HEK293T (cell line): ENCODE results near the gene PTER.

Experiments used
- CTCF ChIA-PET: fragments of 350-600 bp; formaldehyde crosslinking; extraction: SDS; loops from one replicate; lab custom pipeline; 2021; ENCODE audit warnings: antibody characterized with exemption, inconsistent platforms; lab: Yijun Ruan, JAX
- POLR2A ChIA-PET: fragments of 350-600 bp; formaldehyde crosslinking; extraction: SDS; loops from one replicate; lab custom pipeline; 2020; ENCODE audit warnings: antibody characterized with exemption, inconsistent platforms; lab: Yijun Ruan, JAX
- DNase-seq: peaks from one replicate; pipeline ENCODE4 v3.0.0; 2012; ENCODE audit warnings: mixed read lengths; ENCODE audit errors: extremely low spot score
- ARNT ChIP-seq: fragments of 450-650 bp; IDR thresholded peaks from 2 replicates; pipeline ENCODE4 v1.6.1; 2017; ENCODE audit warnings: mild to moderate bottlenecking
- BHLHE40 ChIP-seq: fragments of 450-650 bp; IDR thresholded peaks from 2 replicates; pipeline ENCODE4 v1.6.1; 2016; ENCODE audit warnings: mild to moderate bottlenecking, moderate library complexity, borderline replicate concordance
- CTBP1 ChIP-seq: fragments of 450-650 bp; IDR thresholded peaks from 2 replicates; pipeline ENCODE4 v1.6.1; 2016; ENCODE audit warnings: borderline replicate concordance
- ELF4 ChIP-seq: fragments of 450-650 bp; IDR thresholded peaks from 2 replicates; pipeline ENCODE4 v1.6.1; 2017; ENCODE audit warnings: antibody characterized with exemption
- FOXA1 ChIP-seq: fragments of 450-650 bp; IDR thresholded peaks from 2 replicates; pipeline ENCODE4 v1.6.1; 2016; ENCODE audit warnings: mild to moderate bottlenecking
- FOXK2 ChIP-seq: fragments of 450-650 bp; IDR thresholded peaks from 2 replicates; pipeline ENCODE4 v1.6.1; 2016; ENCODE audit warnings: mild to moderate bottlenecking
- FOXM1 ChIP-seq: fragments of 450-650 bp; IDR thresholded peaks from 2 replicates; pipeline ENCODE4 v1.6.1; 2017; ENCODE audit warnings: mild to moderate bottlenecking, borderline replicate concordance
- HDGF ChIP-seq: fragments of 450-650 bp; IDR thresholded peaks from 2 replicates; pipeline ENCODE4 v1.6.1; 2017; ENCODE audit warnings: antibody characterized with exemption, borderline replicate concordance
- L3MBTL2 ChIP-seq: fragments of 450-650 bp; conservative IDR thresholded peaks from 2 replicates; pipeline ENCODE4 v1.6.1; 2016; ENCODE audit warnings: mild to moderate bottlenecking
- LEF1 ChIP-seq: fragments of 450-650 bp; IDR thresholded peaks from 2 replicates; pipeline ENCODE4 v1.6.1; 2017; ENCODE audit warnings: mild to moderate bottlenecking, borderline replicate concordance
- NFRKB ChIP-seq: fragments of 450-650 bp; IDR thresholded peaks from 2 replicates; pipeline ENCODE4 v1.6.1; 2016; ENCODE audit warnings: mild to moderate bottlenecking, moderate library complexity
- SP1 ChIP-seq: fragments of 450-650 bp; IDR thresholded peaks from 2 replicates; pipeline ENCODE4 v1.6.1; 2017
- SUZ12 ChIP-seq: fragments of 450-650 bp; IDR thresholded peaks from 2 replicates; pipeline ENCODE4 v1.6.1; 2016; ENCODE audit warnings: mild to moderate bottlenecking
- TARDBP ChIP-seq: fragments of 450-650 bp; IDR thresholded peaks from 2 replicates; pipeline ENCODE4 v1.6.1; 2016
- ZNF384 ChIP-seq: fragments of 450-650 bp; IDR thresholded peaks from 2 replicates; pipeline ENCODE4 v1.6.1; 2016
- TF ChIP-seq, protein P1 (sequence below): fragments of 450-650 bp; IDR thresholded peaks from 2 replicates; pipeline ENCODE4 v1.6.1; 2016

PTER gene

DNA sequence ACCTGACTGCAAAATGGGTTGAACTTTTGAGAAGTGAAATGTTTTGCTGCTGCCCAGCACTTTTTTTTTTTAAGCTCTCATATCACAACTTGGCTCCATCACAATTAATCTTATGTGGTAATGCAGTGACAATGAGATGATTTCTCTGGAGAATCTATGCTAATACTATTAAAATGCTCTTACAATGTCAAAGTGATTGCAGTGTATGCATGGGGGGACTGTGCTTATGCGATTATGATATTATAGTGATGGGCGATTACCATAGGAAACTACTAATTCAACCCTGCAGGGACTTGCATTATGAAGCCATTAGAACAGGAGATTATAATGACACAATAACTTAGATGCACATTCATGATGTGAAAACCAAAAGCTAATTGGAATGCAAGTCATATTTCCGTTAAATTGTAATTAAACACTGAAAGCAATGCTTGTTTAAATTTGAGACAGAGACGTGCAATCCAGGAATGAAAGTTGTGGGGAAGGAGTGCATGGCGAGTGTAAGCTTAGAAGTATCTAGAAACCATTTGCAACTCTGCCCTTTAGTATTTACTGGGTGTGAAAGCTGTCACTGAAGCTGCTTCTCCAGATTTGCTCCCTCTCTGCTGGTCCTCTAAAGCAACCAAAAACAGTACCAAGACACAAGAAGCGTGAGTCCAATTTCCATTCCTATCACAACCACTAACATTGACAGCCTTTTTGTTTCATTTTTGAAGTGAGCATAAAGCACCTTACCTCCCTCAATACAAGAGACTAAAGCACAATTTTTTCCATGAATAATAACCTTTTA lies 21.6 kb downstream of the PTER start:
- TF ChIP-seq TARDBP = no peak
- no peak for TF ChIP-seq SP1
- no peak for TF ChIP-seq ZNF384
- no peak for TF ChIP-seq LEF1
- no peak for TF ChIP-seq CTBP1
- TF ChIP-seq FOXA1 = no peak
- TF ChIP-seq NFRKB = no peak
- TF ChIP-seq FOXK2 = no peak
- TF ChIP-seq, protein P1, sequence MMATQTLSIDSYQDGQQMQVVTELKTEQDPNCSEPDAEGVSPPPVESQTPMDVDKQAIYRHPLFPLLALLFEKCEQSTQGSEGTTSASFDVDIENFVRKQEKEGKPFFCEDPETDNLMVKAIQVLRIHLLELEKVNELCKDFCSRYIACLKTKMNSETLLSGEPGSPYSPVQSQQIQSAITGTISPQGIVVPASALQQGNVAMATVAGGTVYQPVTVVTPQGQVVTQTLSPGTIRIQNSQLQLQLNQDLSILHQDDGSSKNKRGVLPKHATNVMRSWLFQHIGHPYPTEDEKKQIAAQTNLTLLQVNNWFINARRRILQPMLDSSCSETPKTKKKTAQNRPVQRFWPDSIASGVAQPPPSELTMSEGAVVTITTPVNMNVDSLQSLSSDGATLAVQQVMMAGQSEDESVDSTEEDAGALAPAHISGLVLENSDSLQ = no peak
- CTCF ChIA-PET = interaction anchor here (0.8 kb wide), 1 partner anchor 22 kb away, joined by 3 read pairs; the partner anchor contains the start of gene PTER
- POLR2A ChIA-PET = no interaction called here
- DNase-seq = no peak

DNA sequence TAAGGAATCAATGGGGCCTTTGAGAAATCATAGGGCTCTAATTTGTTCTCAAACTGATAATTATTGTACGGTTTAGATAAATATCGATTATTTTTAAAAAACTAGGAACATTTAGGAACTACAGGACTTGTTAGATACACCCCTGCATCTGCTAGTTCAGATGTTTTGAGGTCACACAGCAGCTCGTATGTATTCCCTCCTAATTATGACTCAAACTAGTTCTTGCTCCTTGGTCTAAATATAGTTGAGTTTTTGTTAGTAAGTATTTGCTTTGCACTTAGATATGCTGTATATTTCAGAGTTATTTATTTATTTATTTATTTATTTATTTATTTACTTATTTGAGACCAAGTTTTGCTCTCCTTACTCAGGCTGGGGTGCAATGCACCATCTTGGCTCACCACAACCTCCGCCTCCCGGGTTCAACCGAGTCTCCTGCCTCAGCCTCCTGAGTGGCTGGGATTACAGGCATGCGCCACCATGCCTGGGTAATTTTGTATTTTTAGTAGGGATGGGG lies 22.7 kb downstream of the PTER start:
- POLR2A ChIA-PET = no interaction called here
- DNase-seq = no peak
- TF ChIP-seq HDGF (no peak), FOXK2 (no peak), BHLHE40 (no peak), SP1 (no peak), L3MBTL2 (no peak), FOXA1 (no peak), TARDBP (no peak), ZNF384 (no peak), ARNT (no peak), FOXM1 (no peak)
- CTCF ChIA-PET = no interaction called here

- ChIA-PET CTCF (interaction anchor here (0.6 kb wide), 1 partner anchor 195 kb away, joined by 3 read pairs; no protein-coding TSS in a partner anchor), POLR2A (interaction anchor here (0.6 kb wide), 1 partner anchor 29 kb away, joined by 3 read pairs; the partner anchor contains the start of gene PTER)
- no peak for DNase-seq
- TF ChIP-seq SUZ12 = no peak
- TF ChIP-seq SP1 = no peak
- TF ChIP-seq TARDBP = no peak
- TF ChIP-seq CTBP1 = no peak
- TF ChIP-seq, protein P1 = no peak
- TF ChIP-seq BHLHE40 = no peak
These were observed 29.2 kb downstream of the PTER start for GRCh38 chr10:16466001-16466400.

GRCh38 chr10:16470747-16471146 lies 33.9 kb downstream of the PTER start:
- DNase-seq = no peak
- TF ChIP-seq FOXA1 = no peak
- POLR2A ChIA-PET = no interaction called here
- CTCF ChIA-PET = no interaction called here

- no peak for DNase-seq
- POLR2A ChIA-PET = no interaction called here
- CTCF ChIA-PET = no interaction called here
- no peak for TF ChIP-seq BHLHE40
- TF ChIP-seq NFRKB = no peak
- TF ChIP-seq FOXM1 = no peak
- no peak for TF ChIP-seq LEF1
- no peak for TF ChIP-seq L3MBTL2
- TF ChIP-seq, protein P1 = no peak
- no peak for TF ChIP-seq CTBP1
- no peak for TF ChIP-seq TARDBP
- TF ChIP-seq ZNF384 = no peak
- TF ChIP-seq SP1 = no peak
- TF ChIP-seq ELF4 = no peak
- no peak for TF ChIP-seq ARNT
- no peak for TF ChIP-seq HDGF
- no peak for TF ChIP-seq FOXK2
- no peak for TF ChIP-seq FOXA1
- no peak for TF ChIP-seq SUZ12
These were observed 36.0 kb downstream of the PTER start for GRCh38 chr10:16472828-16473227.

DNA sequence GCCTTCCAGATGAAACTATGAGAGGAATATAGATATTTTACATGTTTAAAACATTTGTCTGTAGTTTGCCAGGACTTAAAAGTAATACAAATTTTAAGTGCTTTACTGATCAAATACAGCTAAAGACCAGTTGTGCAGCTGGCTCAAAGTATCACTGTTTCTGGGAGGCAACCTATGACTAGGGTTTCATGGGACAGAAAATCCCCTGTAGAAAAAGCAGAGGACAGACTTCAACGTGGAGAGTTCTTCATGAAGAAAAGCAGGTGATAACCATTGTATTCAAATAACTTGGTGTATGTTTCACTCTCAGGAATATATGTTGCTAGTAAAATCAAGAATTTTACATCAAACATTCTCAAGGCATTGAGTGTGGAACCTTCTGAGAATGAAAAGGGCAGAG lies 40.9 kb downstream of the PTER start:
- no peak for DNase-seq
- CTCF ChIA-PET = no interaction called here
- TF ChIP-seq ZNF384 (no peak), TARDBP (no peak), FOXK2 (no peak), ARNT (no peak), LEF1 (no peak), CTBP1 (no peak), FOXM1 (no peak), SUZ12 (no peak), BHLHE40 (no peak), NFRKB (no peak)
- TF ChIP-seq, protein P1 = no peak
- POLR2A ChIA-PET = no interaction called here
